GM18508 (cell line): ENCODE measurements around the gene CWF19L2.
"Not testable (repeated sequence)": the region's sequence is repeated elsewhere in the genome, so short reads cannot be mapped to it uniquely, and the experiment has no call there.

Experiments
- ATAC-seq: cut with Tn5 transposase; IDR thresholded peaks from one replicate; pipeline ENCODE4 v1.9.1; 2021; ENCODE audit warnings: moderate number of reproducible peaks; ENCODE audit not compliant: insufficient read depth, unreplicated experiment

The CWF19L2 gene

GRCh38 chr11:107457558-107458271 lies at the start of gene CWF19L2:
Gene CWF19L2 (minus strand): TSS chr11:107457825. CDS start chr11:107457816, 9 bp downstream.
- ATAC-seq, result peak; percentile 92

- no peak for ATAC-seq
Observed at GRCh38 chr11:107505647-107506225, 48.1 kb upstream of the CWF19L2 start.

DNA sequence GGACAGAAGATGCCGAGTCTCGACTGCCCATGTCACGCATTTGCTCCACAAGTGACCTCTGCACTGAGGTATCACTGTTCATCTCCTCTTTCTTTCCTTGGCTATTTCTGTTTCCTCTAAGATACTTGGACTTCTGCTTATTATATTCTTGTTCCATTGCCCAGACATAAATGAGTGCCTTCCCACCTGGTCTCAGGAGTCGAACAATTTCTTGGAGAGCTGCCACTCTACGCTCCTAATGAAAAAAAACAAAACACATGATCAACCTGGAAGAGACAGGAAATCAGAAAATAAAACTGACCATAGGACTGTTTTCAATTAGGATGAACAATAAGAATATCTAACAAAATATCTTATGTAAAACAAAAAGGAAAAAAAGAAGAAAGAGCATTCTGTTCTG lies 47.4 kb upstream of the CWF19L2 start:
- ATAC-seq, result no peak

DNA sequence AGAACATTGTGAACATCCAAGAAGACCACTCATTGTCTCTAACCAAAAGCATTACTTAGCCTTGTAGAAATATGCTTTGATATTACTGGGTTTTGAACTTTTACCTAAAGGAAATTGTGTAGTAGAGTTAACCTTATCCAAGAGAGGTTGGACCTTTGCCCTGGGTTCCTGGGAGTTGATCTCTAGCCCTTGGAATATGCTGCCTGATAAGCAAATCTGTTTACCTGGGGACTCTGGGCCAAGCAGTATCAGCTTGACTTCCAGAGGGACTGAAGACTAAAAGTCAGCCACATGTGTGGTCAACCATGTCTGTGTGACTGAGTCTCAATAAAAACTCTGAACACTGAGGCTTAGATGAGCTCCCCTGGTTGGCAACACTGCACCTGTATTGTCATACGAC lies 44.1 kb upstream of the CWF19L2 start:
- ATAC-seq, result no peak

DNA sequence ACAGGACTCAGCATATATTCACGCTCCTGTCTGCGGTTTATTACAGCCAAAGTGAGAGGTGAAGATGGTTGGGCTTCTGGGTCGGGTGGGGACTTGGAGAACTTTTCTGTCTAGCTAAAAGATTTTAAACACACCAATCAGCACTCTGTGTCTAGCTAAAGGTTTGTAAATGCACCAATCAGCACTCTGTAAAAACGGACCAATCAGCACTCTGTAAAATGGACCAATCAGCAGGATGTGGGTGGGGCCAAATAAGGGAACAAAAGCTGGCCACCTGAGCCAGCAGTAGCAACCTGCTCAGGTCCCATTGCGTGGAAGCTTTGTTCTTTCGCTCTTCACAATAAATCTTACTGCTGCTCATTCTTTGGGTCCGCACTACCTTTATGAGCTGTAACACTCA lies 39.7 kb upstream of the CWF19L2 start:
- not testable (repeated sequence) for ATAC-seq

- no peak for ATAC-seq
Observed at GRCh38 chr11:107496011-107496410, 38.4 kb upstream of the CWF19L2 start.

- no peak for ATAC-seq
Observed at GRCh38 chr11:107494055-107494454, 36.4 kb upstream of the CWF19L2 start.

DNA sequence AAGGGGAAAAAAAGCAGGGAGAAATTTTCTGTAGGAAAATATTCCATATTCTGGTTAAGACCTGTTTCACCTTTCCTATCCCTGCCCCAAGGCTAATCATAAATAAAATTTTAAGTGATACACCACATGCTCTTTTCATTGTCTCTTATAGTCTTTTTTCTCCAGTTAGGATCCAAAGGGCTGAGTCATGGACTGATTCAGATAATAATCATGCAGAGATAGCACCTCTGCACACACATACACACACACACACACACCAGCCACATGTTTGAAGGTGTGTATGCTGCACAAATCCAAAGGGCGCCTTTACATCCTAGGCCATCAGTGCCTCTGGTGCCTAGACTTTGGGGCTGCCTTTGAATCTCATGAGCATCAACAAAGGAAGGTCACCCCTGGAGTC lies 35.5 kb upstream of the CWF19L2 start:
- no peak for ATAC-seq

DNA sequence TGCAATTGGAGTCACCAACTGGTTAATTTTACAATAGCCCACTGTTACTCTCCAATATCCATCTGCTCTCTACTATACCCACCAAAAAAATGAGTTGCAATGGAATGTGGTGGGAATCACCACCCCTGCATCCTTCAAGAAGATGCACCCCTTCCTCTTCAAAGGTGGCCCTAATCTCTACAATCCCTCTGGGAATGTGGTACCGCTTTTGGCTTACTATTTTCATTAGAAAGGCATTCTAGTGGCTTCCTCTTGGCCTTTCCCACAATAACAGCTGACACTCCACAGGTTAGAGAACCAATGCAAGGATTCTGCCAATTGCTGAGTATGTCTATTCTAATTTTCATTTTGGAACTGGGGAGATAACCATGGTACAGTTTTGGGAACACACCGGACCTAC lies 33.2 kb upstream of the CWF19L2 start:
- no peak for ATAC-seq

GRCh38 chr11:107482234-107482633 lies 24.6 kb upstream of the CWF19L2 start:
- no peak for ATAC-seq

- ATAC-seq, result no peak
Observed at GRCh38 chr11:107478922-107479321, 21.3 kb upstream of the CWF19L2 start.

DNA sequence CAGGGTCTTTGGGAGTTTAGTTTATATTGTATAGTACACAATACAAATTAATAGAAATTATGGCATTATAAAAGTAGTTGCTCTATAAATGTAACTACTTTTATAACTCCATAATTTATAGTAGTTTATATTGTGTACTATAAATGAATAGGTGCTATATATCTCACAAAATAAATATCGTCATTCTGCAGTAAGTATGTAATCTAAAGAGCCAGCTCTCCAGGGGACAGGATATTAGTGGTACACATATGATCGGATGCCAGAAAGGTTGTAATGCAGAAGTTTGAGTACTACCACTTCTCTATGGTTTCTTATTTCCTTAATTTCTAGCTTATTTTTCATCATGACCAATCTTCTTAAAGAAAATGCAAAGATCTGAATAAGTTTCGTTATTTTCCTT lies 20.2 kb upstream of the CWF19L2 start:
- no peak for ATAC-seq

- ATAC-seq, result no peak
Observed at GRCh38 chr11:107473792-107474191, 16.2 kb upstream of the CWF19L2 start.

DNA sequence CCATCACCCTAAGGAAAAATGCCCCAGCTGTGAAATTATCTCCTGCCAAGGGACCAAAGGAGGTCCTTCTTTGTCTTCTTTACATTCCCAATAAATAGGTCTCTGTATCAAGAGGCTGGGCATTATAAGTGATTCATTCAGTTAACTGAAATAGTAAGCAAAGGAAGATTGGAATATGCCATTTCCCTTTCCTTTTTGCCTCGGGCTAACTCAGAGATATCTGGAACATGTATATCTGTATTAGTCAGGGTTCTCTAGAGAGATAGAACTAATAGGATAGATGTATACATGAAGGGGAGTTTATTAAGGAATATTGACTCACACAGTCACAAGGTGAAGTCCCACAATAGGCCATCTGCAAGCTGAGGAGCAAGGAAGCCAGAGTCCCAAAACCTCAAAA lies 15.3 kb upstream of the CWF19L2 start:
- no peak for ATAC-seq

- no peak for ATAC-seq
Observed at GRCh38 chr11:107468596-107468995, 11.0 kb upstream of the CWF19L2 start.

- no peak for ATAC-seq
Observed at GRCh38 chr11:107467696-107468095, 10.1 kb upstream of the CWF19L2 start.

DNA sequence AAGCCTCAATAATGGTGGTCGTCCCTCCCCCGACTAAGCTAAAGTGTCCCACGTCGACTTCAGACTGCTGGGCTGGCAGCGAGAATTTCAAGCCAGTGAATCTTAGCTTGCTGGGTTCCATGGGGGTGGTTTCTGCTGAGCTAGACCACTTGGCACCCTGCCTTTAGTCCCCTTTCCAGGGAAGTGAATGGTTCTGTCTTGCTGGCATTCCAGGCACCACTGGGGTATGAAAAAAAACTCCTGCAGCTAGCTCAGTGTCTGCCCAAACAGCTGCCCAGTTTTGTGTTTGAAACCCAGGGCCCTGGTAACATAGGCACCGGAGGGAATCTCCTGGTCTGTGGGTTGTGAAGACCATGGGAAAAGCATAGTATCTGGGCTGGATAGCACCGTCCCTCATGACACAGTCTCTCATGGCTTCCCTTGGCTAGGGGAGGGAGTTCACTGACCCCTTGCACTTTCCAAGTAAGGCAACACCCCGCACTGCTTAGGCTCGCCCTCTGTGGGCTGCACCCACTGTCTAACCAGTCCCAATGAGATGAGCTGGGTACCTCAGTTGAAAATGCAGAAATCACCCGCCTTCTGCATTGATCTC lies 8.7 kb upstream of the CWF19L2 start:
- ATAC-seq, result not testable (repeated sequence)

DNA sequence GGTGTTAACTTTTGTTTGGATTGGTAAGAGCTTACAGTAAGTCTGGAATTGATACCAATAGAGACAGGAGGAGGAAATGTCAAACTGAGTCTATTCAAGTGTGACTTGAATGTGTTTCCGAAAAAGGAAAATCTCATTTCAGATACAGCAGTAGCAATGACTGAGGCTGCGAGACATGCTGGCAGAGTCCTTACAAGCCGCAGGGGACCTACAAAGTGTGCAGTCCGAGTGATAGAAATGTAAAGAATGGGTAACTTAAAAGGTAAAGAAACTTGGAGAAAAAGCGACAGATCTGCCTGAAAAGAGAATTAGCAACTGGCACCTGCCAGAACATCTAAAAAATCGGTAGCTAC lies 444 bp downstream of the CWF19L2 start:
- ATAC-seq, result peak; percentile 24

DNA sequence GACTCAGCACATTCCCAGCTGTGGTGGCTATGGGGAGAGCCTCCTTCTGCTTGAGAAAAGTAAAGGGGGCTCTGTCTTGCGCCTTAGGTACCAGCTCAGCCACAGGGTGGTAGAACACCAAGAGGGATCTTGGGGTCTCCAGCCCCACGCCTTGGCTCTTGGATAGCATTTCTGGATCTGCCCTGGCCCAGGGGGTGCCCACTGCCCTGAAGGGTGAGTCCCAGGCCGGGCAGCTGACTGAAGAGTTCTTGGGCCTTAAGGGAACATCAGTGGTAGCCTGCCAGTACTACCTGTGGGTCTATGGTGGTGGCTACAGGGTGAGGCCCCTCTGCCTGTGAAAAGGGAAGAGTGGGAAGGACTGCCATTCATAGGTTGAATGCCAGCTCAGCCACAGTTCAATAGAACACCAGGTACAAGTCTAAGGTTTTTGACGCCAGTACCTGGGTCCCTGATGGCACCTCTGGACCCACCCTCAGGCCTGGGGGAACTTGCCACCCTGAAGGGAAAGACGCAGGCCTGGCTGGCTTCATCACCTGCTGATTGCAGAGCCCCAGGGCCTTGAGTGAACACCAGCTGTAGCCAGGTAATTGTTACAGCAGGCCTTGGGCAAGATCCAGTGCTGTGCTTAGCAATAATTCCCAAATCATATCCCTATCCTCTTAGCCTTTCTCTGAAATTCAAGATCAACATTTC lies 3.9 kb downstream of the CWF19L2 start:
- ATAC-seq, result no peak

GRCh38 chr11:107446822-107447431 lies 10.7 kb downstream of the CWF19L2 start:
- ATAC-seq, result no peak

GRCh38 chr11:107442715-107443215 lies 14.9 kb downstream of the CWF19L2 start:
- ATAC-seq, result no peak
